Spleen (tissue), 7 donors: ENCODE results near the gene ANO1.

Source experiments
- POLR2A ChIP-seq, 3 donors: fragments of 450-650 bp; IDR thresholded peaks; one replicate each; pipeline ENCODE4 v1.5.1; 2017; ENCODE audit warnings: antibody characterized with exemption in 3 of 3, mild to moderate bottlenecking in 1 of 3
- POLR2AphosphoS5 ChIP-seq, 3 donors: sonication (generic); formaldehyde crosslinking; IDR thresholded peaks; one replicate each; pipeline ENCODE4 v1.5.1; 2017; ENCODE audit warnings: antibody characterized with exemption in 3 of 3
- TF ChIP-seq, protein P1 (sequence below), 11 experiments: fragments of 200-600 bp in 7 of 11; fragments of 450-650 bp in 4 of 11; sonication (generic) in 4 of 11; IDR thresholded peaks in 8 of 11; conservative IDR thresholded peaks in 3 of 11; 1 replicate in 7 of 11; 2 replicates in 4 of 11; pipeline versions ENCODE4 v1.4.0 to v1.8.0; 2016 to 2021; ENCODE audit warnings: antibody characterized with exemption in 11 of 11, inconsistent platforms in 4 of 11, mild to moderate bottlenecking in 1 of 11
- donor health status: DM: no; HTN: no; CAD: no; lungs with moderate emphysema.
- donor health status: DM: no; HTN: no; CAD: no.
- donor health status: DM: no; HTN: no; CAD: no.

DNA sequence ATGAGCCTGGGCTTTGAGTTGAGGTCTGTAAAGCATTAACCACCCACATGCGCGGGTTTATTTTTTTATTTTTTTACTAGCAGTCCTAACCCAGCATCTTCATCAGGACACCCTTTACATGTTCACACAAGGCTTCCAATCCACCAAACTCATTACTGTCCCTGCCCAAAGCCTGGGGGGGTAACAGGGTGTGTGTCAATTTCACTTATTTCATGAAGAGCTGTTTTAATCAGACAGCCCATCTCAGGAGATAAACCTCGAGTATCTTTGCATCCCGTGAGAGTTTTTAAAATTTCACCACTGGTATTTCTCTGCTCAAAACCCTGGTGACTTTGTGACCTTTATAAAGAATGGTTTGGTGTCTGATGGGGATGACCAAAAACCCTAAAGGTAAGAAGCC is 45.6 kb downstream of the ANO1 start:
- TF ChIP-seq POLR2AphosphoS5 (IDR thresholded peaks at IDR 0.05), result no peak
- TF ChIP-seq, protein P1, sequence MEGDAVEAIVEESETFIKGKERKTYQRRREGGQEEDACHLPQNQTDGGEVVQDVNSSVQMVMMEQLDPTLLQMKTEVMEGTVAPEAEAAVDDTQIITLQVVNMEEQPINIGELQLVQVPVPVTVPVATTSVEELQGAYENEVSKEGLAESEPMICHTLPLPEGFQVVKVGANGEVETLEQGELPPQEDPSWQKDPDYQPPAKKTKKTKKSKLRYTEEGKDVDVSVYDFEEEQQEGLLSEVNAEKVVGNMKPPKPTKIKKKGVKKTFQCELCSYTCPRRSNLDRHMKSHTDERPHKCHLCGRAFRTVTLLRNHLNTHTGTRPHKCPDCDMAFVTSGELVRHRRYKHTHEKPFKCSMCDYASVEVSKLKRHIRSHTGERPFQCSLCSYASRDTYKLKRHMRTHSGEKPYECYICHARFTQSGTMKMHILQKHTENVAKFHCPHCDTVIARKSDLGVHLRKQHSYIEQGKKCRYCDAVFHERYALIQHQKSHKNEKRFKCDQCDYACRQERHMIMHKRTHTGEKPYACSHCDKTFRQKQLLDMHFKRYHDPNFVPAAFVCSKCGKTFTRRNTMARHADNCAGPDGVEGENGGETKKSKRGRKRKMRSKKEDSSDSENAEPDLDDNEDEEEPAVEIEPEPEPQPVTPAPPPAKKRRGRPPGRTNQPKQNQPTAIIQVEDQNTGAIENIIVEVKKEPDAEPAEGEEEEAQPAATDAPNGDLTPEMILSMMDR (IDR thresholded peaks at IDR 0.05 in 8 of 11, conservative IDR thresholded peaks at IDR 0.05 in 3 of 11), result no peak
- TF ChIP-seq POLR2A (IDR thresholded peaks at IDR 0.05), result no peak
